IMR-90 (cell line): Measurements from ENCODE around the gene DLX3.

Experiments used
- MXI1 ChIP-seq: IDR thresholded peaks from 2 replicates; pipeline ENCODE4 v1.6.1; 2012; ENCODE audit warnings: low read depth, mild to moderate bottlenecking, low read length, moderate library complexity, borderline replicate concordance
- POLR2A ChIP-seq: IDR thresholded peaks from 2 replicates; pipeline ENCODE4 v1.6.1; 2012; ENCODE audit warnings: mild to moderate bottlenecking, low read depth, low read length
- RAD21 ChIP-seq: IDR thresholded peaks from 2 replicates; pipeline ENCODE4 v1.6.1; 2012; ENCODE audit warnings: low read length, improper control_type of control experiment
- TF ChIP-seq, protein P1 (sequence below): conservative IDR thresholded peaks from 2 replicates; pipeline ENCODE4 v1.5.1; 2012; ENCODE audit warnings: mild to moderate bottlenecking, low read depth, low read length, improper control_type of control experiment

DNA sequence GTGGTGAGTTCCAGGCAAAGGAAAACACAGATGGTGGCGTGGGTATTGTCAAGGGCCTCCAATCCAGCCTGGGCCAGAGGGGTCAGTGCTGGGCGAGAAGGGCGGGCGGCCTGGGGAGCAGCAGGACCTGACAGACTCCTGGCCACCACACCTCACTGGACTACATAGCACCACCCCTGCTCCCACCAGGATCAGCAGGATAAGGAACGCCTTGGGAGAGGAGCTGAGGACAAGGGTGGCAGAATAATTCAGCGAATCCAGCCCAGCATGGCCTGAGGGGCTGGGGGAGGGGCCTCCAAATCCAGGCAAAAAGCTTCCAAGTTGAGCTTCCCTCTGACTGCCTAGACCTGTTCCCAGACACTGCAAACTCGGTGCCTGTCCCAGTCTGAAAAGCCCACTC, 19.5 kb downstream of the DLX3 start:
- TF ChIP-seq RAD21: no peak
- TF ChIP-seq, protein P1, sequence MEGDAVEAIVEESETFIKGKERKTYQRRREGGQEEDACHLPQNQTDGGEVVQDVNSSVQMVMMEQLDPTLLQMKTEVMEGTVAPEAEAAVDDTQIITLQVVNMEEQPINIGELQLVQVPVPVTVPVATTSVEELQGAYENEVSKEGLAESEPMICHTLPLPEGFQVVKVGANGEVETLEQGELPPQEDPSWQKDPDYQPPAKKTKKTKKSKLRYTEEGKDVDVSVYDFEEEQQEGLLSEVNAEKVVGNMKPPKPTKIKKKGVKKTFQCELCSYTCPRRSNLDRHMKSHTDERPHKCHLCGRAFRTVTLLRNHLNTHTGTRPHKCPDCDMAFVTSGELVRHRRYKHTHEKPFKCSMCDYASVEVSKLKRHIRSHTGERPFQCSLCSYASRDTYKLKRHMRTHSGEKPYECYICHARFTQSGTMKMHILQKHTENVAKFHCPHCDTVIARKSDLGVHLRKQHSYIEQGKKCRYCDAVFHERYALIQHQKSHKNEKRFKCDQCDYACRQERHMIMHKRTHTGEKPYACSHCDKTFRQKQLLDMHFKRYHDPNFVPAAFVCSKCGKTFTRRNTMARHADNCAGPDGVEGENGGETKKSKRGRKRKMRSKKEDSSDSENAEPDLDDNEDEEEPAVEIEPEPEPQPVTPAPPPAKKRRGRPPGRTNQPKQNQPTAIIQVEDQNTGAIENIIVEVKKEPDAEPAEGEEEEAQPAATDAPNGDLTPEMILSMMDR: no peak
- TF ChIP-seq POLR2A: no peak
- TF ChIP-seq MXI1: no peak
